Natural killer cell (primary cell): ENCODE results near the gene CAPN5. TPM values are rescaled to one million over a fixed set of nuclear protein-coding genes. Genes with fewer than 3 reads are reported as not detected.

Source experiments
- ATAC-seq, 3 donors: fragments of 150-1000 bp in 2 of 3; fragments of 200-7000 bp in 1 of 3; cut with Tn5 transposase; 1 replicate in 1 of 3; 2 replicates in 2 of 3; pipeline ENCODE4 v1.10.0; 2021; ENCODE audit warnings: mild to moderate bottlenecking in 2 of 3, moderate library complexity in 2 of 3
- DNase-seq, 2 donors: peaks; one replicate each; pipeline versions ENCODE4 v3.0.0 to v3.0.0-alpha.2; 2013 to 2021; ENCODE audit warnings: mixed read lengths in 1 of 2
- H3K27ac ChIP-seq: one replicate; pipeline ENCODE4 v1.5.1; 2013; ENCODE audit warnings: mild to moderate bottlenecking, low read length
- H3K27me3 ChIP-seq: one replicate; pipeline ENCODE4 v1.6.1; 2013; ENCODE audit warnings: low read length; ENCODE audit not compliant: control insufficient read depth, insufficient read depth
- H3K36me3 ChIP-seq: one replicate; pipeline ENCODE4 v1.6.1; 2013; ENCODE audit warnings: low read length; ENCODE audit not compliant: control insufficient read depth, insufficient read depth
- H3K4me1 ChIP-seq: one replicate; pipeline ENCODE4 v1.6.1; 2013; ENCODE audit warnings: low read length; ENCODE audit not compliant: control insufficient read depth, insufficient read depth
- H3K4me3 ChIP-seq: one replicate; pipeline ENCODE4 v1.5.1; 2013; ENCODE audit warnings: low read length
- H3K9me3 ChIP-seq: one replicate; pipeline ENCODE4 v1.6.1; 2013; ENCODE audit warnings: low read length; ENCODE audit not compliant: control insufficient read depth, insufficient read depth
- H3K27ac Mint-ChIP-seq, 2 donors: one replicate each; pipeline ENCODE4 v1.8.0; 2022; ENCODE audit warnings: mild to moderate bottlenecking in 2 of 2, mixed read lengths in 2 of 2, moderate library complexity in 1 of 2
- H3K27me3 Mint-ChIP-seq, 2 donors: one replicate each; pipeline ENCODE4 v1.8.0; 2022; ENCODE audit warnings: low read depth in 2 of 2, mixed read lengths in 2 of 2
- H3K36me3 Mint-ChIP-seq: one replicate; pipeline ENCODE4 v1.8.0; 2022; ENCODE audit warnings: mixed read lengths
- H3K4me1 Mint-ChIP-seq, 2 donors: one replicate each; pipeline ENCODE4 v1.8.0; 2022; ENCODE audit warnings: mixed read lengths in 2 of 2
- H3K4me3 Mint-ChIP-seq: one replicate; pipeline ENCODE4 v1.8.0; 2022; ENCODE audit warnings: mild to moderate bottlenecking, moderate library complexity, mixed read lengths
- H3K9me3 Mint-ChIP-seq, 2 donors: one replicate each; pipeline ENCODE4 v1.8.0; 2022; ENCODE audit warnings: mixed read lengths in 2 of 2
- CTCF ChIP-seq: fragments of 200-600 bp; IDR thresholded peaks from one replicate; pipeline ENCODE4 v1.8.0; 2022; ENCODE audit warnings: antibody characterized with exemption
- WGBS: methylation state at CpG from one replicate; pipeline ENCODE4 v1.1.7; 2013; ENCODE audit warnings: missing lambda C conversion rate; ENCODE audit not compliant: insufficient coverage; 5-methylcytosine and 5-hydroxymethylcytosine counted together
- intact Hi-C: fragments of 100-400 bp; cut with micrococcal nuclease; formaldehyde crosslinking; loops from one replicate; pipeline ENCODE4 v1.14.2; 2022
- total RNA-seq, 4 donors: library from RNA; stranded (reverse); fragments of 120-200 nt in 1 of 4; gene quantifications; one replicate each; pipeline versions ENCODE4 v1.2.3 to v1.2.4, GENCODE V29; 2013 to 2022

The CAPN5 gene
- total RNA-seq, 3 donors from 2014 or later (not counting 1 experiment from before 2014, with no cell fraction given) = 32.3 to 34.5 (median 34.3) TPM

- H3K4me1 Mint-ChIP-seq = peaks cover 44 to 82% of the 10 kb centered on the region in 2 donors
- no peaks in the 10 kb centered on the region for H3K36me3 Mint-ChIP-seq
- H3K27me3 ChIP-seq = peaks cover 2% of the 10 kb centered on the region
- WGBS = 93% methylated on average over 15 of the region's 15 CpGs
- H3K4me3 ChIP-seq = no peak overlapping the region
- DNase-seq (no peak), ATAC-seq (no peak)
- no peaks in the 10 kb centered on the region for H3K27me3 Mint-ChIP-seq
- H3K9me3 ChIP-seq = no peaks in the 10 kb centered on the region
- no peak for TF ChIP-seq CTCF
- no peak overlapping the region for H3K4me3 Mint-ChIP-seq
- no peaks in the 10 kb centered on the region for H3K9me3 Mint-ChIP-seq
- intact Hi-C loops = no loop called here
- peak overlapping the region in 1 of 2 donors; percentile 67 for H3K27ac Mint-ChIP-seq
- no peaks in the 10 kb centered on the region for H3K36me3 ChIP-seq
- H3K4me1 ChIP-seq = peaks cover 44% of the 10 kb centered on the region
- H3K27ac ChIP-seq = no peak overlapping the region
Observed at GRCh38 chr11:77074626-77075221, 8.0 kb downstream of the CAPN5 start.

GRCh38 chr11:77075425-77075905 lies 8.7 kb downstream of the CAPN5 start:
- H3K27ac ChIP-seq = no peak overlapping the region
- DNase-seq = no peak
- TF ChIP-seq CTCF = no peak

GRCh38 chr11:77079666-77080065 lies 12.9 kb downstream of the CAPN5 start:
- intact Hi-C loops = no loop called here
- peak overlapping the region; percentile 74 to 78 for H3K27ac Mint-ChIP-seq
- no peak for TF ChIP-seq CTCF
- Histone ChIP-seq H3K36me3 (no peaks in the 10 kb centered on the region), H3K4me3 (no peak overlapping the region), H3K27ac (peak overlapping the region; percentile 9), H3K9me3 (no peaks in the 10 kb centered on the region), H3K4me1 (peaks cover 45% of the 10 kb centered on the region), H3K27me3 (no peaks in the 10 kb centered on the region)
- H3K4me1 Mint-ChIP-seq = peaks cover 33 to 76% of the 10 kb centered on the region in 2 donors
- no peaks in the 10 kb centered on the region for H3K36me3 Mint-ChIP-seq
- no peak for DNase-seq
- 83% methylated on average over 1 of the region's 2 CpGs for WGBS
- H3K4me3 Mint-ChIP-seq = peak overlapping the region; percentile 37
- peak in 1 of 3 donors; percentile 28 for ATAC-seq
- no peaks in the 10 kb centered on the region for H3K27me3 Mint-ChIP-seq
- H3K9me3 Mint-ChIP-seq = no peaks in the 10 kb centered on the region

More at GRCh38 chr11:77075425-77075905, 8.7 kb downstream of the CAPN5 start:
- H3K9me3 Mint-ChIP-seq = no peaks in the 10 kb centered on the region
- H3K4me1 Mint-ChIP-seq = peaks cover 50 to 82% of the 10 kb centered on the region in 2 donors
- H3K36me3 Mint-ChIP-seq = no peaks in the 10 kb centered on the region
- no peaks in the 10 kb centered on the region for H3K27me3 Mint-ChIP-seq
- no peak overlapping the region for H3K27ac Mint-ChIP-seq
- Histone ChIP-seq H3K36me3 (no peaks in the 10 kb centered on the region), H3K27me3 (no peaks in the 10 kb centered on the region), H3K4me3 (no peak overlapping the region), H3K4me1 (peaks cover 48% of the 10 kb centered on the region), H3K9me3 (no peaks in the 10 kb centered on the region)
- 92% methylated on average over 4 of the region's 5 CpGs for WGBS
- H3K4me3 Mint-ChIP-seq = peak overlapping the region; percentile 32
- intact Hi-C loops = no loop called here
- ATAC-seq = no peak
